HepG2 (cell line): ENCODE measurements around the gene NABP2. TPM values are rescaled to one million over a fixed set of nuclear protein-coding genes. Genes with fewer than 3 reads are reported as not detected.

Experiments
- HIC2 ChIP-seq: sonication (generic); formaldehyde crosslinking; IDR thresholded peaks from 2 replicates; pipeline ENCODE4 v1.9.0; 2022; ENCODE audit warnings: low read depth, missing genetic modification reagents
- PATZ1 ChIP-seq: sonication (generic); formaldehyde crosslinking; IDR thresholded peaks from 2 replicates; pipeline ENCODE4 v1.4.0; 2020; ENCODE audit warnings: missing genetic modification reagents
- ZNF280D ChIP-seq: sonication (generic); formaldehyde crosslinking; IDR thresholded peaks from 2 replicates; pipeline ENCODE4 v1.5.1; 2020; ENCODE audit warnings: mild to moderate bottlenecking, missing genetic modification reagents
- polyA plus RNA-seq, 8 experiments: library from polyadenylated mRNA; depleted of rRNA in 3 of 8; stranded (reverse) in 7 of 8; unstranded in 1 of 8; fragments of >200 nt; fragmentation: Illumina TruSeq in 4 of 8; extraction: Trizol in 4 of 8; gene quantifications; 2 replicates each; pipeline versions ENCODE4 v1.2.1 to v1.2.3, GENCODE V29; 2011 to 2016; ENCODE audit warnings: low read depth in 4 of 8, missing spikeins in 1 of 8, mixed read lengths in 1 of 8; ENCODE audit not compliant: insufficient read depth in 1 of 8
- total RNA-seq, 5 experiments: library from RNA; depleted of rRNA; stranded (reverse); fragments of >200 nt; fragmentation: Illumina TruSeq; extraction: Trizol; gene quantifications; 2 replicates each; pipeline ENCODE4 v1.2.3, GENCODE V29; 2016; ENCODE audit warnings: low read depth in 1 of 5

The NABP2 gene
- total and polyA plus RNA-seq, 2 of the 13 experiments (the other 11 are each of a cell fraction or from before 2014, with no cell fraction given), result 33.2 to 35.5 TPM

- TF ChIP-seq HIC2 (CRISPR knock-in tag) (0 out of 2 replicates have a peak, but pooled peaks have one; percentile 13), ZNF280D (CRISPR knock-in tag) (0 out of 2 replicates have a peak, but pooled peaks have one; percentile 12), PATZ1 (CRISPR knock-in tag) (peak; percentile 72)
Measured at GRCh38 chr12:56221232-56221756, 2.8 kb upstream of the NABP2 start (continued).
